GM18520 (cell line): ENCODE results near the gene DRC1.

Experiments
- ATAC-seq: cut with Tn5 transposase; IDR thresholded peaks from one replicate; pipeline ENCODE4 v1.9.1; 2021; ENCODE audit not compliant: unreplicated experiment

DRC1 gene

DNA sequence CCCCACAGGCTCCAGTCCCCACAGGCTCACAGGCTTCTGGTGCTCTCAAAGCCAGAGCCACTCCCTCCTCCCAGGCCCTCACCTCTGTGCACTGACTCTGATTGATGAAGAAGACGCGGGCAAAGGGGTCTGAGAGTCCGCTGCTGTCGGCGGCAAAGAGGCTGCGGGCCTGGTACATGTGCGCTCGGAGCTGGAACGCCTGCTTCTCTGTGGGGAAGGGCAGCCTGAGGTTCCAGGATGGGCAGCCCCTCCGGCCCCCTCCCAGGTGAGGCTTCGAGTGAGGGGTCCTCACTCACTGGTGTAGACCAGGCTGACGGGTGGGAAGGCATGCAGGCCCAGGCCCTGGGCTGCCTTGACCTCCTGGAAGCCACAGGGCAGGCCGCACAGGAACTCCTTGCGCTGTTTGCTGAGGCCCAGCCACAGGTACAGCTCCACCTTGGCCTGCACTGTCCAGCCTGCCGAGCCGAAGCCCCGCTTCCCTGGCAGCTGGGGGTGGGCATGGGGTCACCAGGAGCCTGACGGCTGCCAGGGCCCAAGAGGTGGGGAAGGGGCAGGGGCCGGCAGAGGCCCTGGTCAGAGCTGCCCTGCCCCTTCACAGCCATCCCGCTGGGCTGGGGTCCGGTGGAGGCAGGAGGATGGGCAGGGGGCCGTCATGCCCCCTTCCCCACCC is 74.2 kb downstream of the DRC1 start:
- ATAC-seq: no peak

DNA sequence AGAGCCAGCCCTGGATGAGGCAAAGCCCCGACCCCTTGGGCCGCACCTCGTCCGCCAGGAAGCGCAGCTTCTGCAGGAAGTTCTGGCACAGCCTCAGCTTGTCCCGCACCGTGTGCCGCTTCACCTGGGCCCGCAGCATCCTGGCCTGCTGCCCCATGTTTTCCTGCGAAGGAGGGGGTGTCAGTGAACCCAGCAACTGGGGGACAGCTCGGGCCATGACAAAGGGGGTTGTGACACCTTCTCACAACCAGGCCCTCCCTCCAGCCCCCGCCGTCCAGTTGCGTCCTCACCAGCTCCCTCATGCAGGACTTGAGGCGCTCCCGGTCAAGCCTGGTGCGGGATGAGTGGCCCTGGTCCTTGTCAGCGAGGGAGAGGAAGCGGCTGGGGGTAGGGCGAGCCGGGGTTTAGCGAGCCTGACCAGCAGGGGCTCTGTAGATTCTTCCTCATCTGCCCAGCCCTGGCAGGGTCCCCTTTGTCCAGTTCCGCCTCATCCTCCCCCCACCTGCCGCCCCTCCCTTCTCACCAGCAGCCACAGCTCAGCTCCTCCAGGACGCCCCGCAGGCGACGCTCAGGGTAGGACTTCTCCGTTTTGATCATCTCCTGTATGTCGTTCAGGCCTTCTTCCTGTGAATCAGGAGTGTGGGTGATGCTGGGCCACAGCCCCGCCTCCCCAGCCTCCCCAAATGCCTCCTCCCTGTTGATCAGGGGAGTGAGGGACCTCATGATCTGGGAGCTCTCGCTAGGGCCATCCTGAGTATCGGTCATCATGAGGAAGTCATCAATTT is 75.6 kb downstream of the DRC1 start:
- no peak for ATAC-seq

DNA sequence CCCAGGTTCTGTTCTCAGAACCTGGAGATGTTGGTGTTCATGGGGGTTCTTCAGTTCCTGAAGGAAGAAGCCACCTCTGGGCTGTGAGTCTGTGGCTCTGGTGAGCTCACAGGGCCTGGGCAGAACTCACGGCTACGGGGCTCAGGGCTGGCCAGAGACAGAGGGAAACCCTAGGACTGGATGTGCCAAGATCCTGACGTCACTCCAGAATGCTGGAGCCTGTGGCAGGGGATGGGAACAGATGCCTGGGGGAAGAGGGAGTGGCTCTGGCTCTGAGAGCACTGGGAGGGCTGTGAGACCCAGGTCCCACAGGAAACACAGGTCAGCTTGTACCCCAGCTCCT is 76.2 kb downstream of the DRC1 start, which contains the start of gene OTOF:
OTOF (minus strand) TSS at position 214 of the 343 bp plus-strand sequence.
- no peak for ATAC-seq

DNA sequence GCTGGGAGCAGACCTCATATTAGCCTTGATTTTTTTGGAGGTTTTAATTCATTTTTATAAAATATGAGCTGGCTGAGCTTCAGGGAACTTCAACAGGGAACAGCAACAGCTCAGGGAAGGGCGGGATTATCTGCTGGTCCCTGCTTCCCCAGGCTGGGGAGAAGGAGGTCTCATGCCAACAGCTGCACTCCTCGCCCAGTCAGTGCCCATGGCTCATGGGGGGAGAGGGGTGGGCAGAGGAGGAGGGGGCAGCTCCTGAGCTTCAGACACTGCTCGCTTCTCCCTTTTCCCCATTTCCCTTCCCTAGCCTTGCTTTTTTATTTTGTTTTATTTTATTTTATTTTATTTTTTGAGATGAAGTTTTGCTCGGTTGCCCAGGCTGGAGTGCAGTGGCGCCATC is 76.6 kb downstream of the DRC1 start:
- no peak for ATAC-seq

DNA sequence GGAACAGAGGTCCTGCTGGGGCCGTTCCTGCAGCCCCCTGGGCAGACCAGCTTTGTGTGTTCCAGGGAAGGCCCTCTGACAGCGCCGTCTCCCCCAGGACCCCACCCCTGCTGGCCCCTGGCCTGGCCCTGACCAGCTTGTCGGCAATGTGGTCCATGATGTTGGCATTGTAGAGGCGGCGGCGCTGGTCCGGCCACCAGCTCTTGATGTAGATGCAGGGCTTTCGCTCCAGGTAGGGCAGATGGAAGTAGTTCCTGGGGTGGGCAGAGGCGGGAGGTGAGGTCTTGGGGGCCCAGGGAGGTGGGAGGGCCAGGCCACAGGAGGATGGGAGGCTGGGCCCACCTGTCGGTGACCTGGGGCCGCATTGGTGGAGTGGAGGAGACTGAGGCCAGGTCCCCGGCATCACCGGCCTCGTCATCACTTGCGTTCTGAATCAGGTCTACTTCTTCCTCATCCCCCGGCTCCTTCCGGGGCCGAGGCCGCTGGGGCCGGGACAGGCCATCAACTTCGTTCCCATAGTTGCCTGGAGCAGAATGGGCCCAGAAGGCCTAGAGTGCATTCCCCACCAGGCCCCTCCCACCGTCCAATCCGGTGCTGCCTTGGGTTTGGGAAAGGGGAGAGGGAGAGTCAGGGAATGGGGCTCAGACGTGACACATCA is 77.5 kb downstream of the DRC1 start:
- no peak for ATAC-seq

DNA sequence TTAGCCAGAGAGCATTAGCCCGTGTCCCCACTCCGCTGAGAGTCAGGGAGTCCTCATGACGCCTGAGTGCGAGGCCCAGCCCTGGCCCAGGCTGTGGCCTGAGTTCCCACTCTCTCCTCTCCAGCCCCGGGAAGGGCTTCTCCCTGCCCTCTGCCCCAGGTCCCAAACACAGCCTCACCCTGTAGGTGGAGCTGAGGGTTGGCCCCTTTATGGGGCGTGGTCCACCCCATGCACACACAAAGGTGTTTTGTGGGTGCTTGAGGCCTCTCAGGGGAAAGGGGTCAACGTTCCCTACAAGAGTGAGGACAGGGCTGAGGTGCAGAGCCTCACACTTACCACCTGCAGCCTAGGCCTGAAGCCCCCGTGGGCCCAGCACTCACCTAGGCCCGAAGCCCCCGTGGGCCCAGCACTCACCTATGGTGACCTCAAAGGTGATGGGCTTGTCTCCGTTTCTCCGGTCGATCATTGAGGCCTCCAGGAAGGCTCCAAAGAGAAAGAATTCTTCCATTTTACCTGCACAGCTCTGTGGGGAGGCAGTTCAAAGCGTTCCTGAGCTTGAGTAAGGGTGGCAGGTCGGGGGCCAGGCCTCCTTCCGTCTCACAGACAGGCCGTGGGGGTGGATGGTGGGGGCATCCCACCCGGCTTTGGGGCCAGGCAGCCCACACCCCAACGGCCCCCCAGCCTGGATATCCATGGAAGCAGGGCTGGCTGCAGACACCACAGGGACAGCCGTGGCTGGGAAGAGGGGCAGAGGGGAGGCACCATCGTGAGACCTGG is 78.3 kb downstream of the DRC1 start:
- ATAC-seq: no peak

DNA sequence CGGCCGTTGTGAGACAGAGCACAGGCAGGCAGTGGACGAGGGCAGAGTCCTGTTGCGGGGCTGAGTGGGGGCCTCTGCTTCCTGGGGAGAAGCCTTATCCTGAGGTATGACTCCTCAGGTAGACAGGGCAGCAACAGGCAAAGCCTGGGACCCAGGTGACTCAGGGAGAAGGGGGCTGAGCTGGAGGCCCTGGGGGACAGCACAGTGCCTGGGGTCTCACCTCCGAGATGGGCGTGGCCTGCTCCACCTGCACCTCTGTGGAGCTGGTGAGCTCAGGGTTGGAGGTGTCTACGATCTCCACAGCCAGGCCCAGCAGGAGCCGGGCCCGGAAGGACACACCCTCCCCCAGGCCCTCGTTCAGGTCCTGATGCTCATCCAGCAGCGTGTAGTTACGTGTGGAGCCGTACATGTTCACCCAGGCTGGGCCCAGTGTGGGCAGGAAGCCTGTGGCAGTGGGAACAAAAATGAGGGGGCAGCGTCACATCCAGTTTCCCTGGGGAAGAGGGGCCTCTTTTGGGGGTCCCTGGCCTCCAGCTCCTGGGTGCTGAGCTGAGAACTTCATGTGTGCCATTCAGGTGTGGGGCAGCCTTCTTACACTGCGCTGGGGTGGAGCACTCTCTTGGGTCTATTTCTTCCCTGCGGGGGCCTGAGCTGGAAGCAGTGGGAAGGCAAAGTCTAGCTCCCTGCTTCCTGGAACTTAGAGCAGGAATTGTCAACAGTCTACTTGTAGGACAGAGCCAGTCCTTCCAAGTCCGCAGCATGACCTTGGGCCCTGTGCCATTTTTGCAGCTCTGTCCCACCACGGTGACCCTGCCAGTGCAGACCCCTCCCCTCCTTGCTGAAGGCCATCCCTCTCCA is 79.1 kb downstream of the DRC1 start:
- no peak for ATAC-seq

DNA sequence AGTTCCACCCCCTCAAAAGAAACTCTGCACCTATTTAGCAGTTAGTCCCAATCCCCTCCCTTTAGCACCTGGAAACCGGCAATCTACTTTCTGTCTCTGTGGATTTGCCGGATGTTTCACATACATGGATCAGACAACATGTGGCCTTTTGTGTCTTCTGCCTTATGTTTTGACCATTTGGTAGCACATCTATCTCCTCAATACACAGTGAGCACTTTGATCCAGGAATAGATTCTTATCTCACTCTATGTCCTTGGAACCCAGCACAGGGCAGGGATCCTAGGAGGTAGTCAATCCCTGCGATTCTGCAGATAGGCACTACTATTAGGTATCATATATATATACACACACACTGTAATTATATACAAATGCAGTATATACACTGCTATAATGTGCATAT is 80.0 kb downstream of the DRC1 start:
- no peak for ATAC-seq

DNA sequence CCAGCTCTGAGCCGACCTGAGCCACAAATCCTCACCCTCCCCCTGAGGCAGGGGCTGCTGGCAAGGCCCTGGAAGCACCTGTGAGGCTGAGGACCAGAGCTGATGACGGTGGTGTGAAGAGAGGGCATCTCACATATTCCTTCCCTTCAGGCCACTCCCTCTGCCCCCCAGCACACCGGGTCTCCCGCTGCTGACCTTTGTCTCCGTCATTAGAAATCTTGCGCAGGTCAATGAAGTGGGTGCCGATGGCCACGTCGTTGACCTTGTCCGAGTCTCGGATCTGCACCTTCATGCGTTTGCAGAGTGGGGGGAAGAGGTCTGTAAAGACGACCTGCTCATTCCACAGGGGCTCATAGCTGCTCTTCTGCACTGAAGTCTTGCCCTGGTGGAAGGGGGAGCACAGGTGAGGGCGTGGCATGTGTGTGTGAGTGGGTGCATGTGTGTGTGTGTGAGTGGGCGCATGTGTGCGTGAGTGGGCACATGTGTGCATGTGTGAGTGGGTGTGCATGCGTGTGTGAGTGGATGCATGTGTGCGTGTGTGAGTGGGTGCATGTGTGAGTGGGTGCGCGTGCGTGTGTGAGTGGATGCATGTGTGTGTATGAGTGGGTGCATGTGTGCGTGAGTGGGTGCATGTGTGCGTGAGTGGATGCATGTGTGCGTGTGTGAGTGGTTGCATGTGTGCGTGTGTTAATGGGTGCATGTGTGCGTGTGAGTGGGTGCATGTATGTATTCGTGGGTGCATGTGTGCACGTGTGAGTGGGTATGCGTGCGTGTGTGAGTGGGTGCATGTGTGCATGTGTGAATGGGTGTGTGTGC is 80.7 kb downstream of the DRC1 start:
- no peak for ATAC-seq

DNA sequence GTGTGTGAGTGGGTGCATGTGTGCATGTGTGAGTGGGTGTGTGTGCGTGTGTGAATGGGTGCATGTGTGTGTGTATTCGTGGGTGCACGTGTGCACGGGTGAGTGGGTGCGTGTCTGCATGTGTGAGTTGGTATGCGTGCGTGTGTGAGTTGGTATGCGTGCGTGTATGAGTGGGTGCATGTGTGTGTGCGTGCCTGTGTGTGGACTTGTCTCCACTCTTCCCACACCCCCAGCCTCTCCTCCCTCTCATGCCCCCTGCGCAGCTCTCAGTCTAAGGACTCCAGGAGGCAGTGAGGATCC is 81.3 kb downstream of the DRC1 start:
- ATAC-seq: no peak

DNA sequence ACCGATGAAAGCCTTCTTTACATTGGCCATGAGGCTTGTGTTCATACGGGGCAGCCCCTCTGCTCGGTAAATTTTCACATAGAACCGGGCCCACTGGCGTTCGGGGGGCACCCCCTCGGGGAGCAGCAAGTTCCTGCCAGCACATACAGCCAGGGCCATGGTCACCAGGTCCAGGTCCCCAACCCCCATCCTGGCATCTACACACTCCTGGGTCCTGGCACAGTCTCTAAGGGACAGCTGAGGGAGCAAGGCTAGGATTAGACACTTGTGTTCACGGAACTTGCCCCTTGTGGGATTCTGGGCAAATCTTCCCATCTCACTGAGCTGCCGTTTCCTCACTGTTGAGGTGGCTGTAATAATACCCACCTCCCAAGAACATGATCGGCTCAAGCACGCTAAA is 81.8 kb downstream of the DRC1 start:
- ATAC-seq: no peak

DNA sequence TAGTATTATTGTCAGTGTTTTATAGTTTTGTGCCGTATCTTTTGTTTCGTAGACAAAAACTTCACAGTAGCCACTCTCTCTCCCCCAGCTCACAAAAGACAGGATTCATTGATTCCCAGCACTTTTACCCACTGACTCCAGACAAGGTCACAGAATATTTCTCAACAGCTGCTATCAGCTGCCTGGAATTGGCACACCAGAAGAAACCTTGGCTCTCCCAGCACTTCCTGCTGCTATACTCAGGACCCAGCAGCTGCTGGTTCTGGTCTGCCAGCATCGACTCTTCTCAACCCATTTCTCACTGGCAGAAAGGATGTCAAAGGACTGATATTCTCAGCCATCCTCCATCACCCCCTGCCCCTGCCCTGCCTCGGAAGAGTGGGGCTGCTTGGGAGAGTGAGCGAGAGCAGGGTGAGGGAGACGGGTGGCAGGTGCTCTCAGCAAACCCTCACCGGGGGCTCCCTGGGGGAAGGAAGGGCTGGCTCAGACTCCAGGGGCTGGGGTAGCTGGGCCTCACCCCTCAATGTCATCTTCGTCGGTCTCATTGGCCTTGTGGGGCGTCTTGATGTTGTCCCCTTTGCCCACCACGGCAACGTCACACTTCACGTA is 82.3 kb downstream of the DRC1 start:
- ATAC-seq: no peak

DNA sequence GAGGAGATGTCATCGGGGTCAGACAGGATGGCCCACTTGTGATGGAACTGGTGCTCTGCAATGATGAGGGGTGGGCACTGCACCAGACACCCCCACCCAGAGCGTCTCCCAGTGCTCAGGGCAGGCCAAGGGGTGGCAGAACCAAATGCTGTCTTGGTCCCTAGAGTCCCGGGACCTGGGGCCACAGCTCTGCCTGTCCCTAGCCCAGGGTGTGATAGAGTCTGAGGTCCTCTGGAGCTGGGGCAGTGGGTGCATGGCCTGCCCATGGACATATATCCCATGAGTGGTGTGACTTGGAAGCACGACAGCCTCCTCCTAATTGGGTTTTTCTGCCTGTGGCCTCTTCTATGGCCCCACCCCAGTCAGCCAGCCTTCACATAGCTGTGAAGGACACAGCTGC is 82.9 kb downstream of the DRC1 start:
- no peak for ATAC-seq

DNA sequence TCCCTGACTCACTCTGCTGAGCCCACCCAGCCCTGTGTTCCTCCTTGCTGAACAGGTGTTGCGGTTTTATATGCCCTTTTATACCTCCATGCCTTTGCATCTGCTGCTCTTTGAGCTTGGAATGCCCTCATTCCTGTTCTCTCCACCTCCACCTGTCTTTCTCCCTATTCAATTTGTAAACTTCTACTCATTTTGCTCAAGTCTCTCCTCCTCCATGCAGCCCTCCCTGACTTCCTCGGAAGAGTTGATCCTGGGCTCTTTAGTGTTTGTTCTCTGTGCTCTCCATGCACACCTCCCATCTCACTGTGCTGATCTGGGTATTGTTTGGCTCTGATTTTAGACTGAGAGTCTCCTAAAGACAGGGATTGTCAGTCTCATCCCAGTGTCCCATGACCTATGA is 83.4 kb downstream of the DRC1 start:
- no peak for ATAC-seq

DNA sequence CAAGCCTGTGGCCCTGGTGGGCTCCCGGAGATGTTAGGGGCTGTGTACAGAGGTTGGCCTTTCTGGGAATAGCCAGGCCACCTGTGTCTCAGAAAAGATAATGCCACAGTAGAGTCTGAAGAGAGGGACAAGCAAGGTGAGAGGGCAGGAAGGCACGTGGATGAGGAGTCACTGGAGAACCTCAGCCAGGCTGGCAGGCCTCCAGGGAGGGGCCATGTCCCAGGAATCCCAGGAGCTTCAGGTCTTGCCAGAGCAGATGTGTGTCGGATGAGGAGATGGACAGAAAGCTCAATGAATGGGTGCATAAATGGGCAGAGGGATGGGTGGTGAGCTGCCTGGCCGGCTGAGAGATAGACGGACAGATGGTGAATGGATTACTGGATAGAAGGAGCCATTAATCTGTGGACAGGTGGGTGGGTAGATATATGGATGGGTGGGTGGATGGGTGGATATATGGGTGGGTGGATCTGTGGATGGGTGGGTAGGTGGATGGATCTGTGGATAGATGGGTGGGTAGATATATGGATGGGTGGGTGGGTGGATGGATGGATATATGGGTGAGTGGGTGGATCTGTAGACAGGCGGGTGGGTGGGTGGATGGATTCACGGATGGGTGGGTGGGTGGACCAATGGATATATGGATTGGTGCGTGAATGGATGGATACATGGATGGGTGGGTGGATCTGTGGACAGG is 84.2 kb downstream of the DRC1 start:
- no peak for ATAC-seq

DNA sequence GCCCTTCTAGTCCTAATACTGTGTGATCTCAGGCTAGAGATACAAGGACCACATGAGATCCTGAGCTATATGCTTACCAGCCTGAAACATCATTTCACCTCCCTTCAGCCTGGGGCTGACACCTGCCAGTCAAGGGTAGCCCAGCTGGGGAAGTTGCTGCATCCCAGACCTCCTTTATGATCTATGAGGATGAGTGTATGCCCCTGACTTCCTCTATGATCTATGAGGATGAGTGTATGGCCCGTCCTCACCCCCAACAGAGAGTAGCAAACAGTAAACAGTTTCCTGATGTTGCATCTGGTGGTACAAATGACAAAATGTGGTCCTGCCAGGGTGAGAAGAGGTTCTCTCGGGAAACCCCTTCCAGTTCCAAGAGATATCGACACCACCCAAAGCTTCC is 85.1 kb downstream of the DRC1 start:
- no peak for ATAC-seq

DNA sequence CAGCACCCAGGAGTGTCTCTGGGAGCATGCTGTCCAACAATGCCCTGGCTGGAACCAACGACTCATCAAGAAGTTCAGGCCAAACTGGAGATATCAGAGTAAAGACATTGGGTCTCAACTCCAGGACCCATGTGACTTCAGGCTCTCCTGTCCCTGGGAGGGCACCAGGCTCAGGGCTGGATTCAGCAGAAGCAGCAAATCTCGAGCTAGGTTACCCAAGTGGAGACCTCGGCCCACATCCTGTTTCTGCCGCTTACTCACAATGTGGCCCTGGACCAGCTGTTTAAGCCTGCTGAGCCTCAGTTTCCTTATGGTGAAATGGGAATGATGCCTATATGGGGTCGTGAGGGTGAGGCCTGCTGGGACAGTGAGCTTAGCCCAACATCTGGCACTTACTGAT is 85.5 kb downstream of the DRC1 start:
- ATAC-seq: no peak

DNA sequence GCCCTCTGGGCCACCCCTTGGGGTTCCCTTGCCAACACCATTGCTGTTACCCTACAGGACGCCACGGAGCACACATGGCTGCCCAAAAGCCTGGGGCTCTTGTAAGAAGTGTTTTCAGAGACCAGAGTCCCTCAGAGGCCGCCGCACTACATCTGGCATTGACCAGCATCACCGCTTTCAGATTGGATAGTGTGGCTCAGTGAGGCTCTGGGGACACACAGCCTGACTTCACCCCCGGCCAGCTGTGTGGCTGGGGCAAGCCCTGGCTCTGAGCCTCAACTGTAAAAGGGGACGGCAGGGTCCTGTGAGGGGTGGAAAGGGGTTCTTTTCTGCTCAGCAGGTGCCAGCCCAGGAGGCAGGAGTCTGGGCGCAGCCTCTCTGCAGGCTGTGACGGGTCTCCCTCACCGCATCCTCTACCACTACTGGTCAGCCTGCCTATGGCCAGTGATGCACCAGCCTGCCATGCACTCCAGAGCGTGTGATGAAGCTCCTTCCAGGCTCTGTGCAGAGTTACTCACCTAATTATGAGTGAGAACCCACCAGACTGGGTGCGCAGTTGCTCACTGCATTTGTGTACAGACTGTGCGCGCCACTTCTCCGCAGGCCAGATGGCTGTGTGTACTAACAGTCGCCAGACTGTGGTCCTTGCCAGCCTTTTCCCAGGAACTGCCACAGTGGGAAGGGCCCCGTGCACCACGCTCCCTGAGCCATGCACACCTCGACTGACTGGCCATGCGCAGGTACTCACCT is 86.9 kb downstream of the DRC1 start:
- no peak for ATAC-seq
